GM19351 (cell line): ENCODE measurements around the gene ESRRG.

Experiments
- ATAC-seq: cut with Tn5 transposase; IDR thresholded peaks from one replicate; pipeline ENCODE4 v1.9.1; 2021; ENCODE audit warnings: mild to moderate bottlenecking, moderate library complexity; ENCODE audit not compliant: unreplicated experiment

The ESRRG gene

DNA sequence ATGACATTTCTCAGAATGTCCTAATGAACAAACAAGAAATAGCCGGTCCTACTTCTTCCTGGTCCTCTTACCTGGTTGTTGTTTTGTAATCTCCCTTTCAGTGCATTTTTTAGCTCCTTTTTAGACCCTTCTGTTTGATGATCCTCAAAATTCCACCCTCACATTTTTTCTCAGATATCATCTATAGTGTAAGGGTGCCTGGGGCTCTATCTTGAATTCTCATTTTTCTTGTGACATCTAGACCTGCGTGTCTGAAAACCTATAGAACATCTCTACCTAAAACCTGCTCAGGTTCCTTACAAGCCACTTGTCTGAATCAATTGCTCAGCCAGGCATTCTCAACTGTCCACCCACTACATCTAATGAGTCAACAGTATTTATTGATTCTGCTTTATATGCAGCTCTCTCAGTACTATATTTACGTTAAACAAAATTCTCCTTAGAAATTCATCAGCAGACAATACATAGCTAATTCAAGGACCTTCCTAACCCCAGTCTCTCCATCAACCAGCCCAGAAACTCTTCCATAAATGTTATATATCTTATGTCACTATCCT is 263.5 kb downstream of the ESRRG start:
- ATAC-seq: no peak

GRCh38 chr1:216458812-216459211 is 264.4 kb downstream of the ESRRG start:
- no peak for ATAC-seq

GRCh38 chr1:216457356-216457755 is 265.9 kb downstream of the ESRRG start:
- ATAC-seq: no peak

DNA sequence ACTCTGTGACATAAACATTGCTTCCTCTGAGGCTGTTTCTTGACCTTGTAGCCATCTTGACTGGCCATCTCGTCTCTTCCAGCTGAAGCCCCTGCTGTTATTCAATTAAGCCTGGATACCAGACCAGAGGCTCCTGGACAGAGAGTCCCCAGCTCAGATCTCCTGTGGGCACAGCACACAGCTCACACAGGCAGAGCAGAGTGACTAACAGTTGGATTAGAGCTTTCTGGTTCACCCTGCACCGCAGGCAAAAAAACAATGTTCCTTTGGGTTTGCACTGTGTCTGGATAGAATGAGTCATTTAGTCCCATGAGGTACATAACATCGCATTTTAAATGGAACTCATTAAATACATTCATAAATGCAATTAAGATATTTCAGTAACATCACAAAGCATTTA is 266.5 kb downstream of the ESRRG start:
- no peak for ATAC-seq

DNA sequence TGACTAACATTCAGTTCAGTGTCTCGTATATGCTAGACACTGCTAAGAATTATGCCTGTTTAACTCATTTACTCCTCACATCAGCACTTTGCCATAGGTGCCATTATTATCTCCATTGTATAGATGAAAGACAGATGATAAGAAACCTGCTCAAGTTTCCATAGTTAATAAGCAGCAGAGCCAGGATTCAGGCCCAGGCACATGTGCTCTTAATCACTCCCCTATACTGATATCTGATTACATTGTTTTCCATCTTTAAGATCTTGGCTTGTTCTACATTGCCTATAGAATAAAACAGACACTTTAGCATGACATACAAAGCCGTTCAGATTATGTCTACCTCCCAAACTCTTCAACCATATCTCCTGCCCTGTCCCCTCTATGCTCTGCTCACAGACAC is 269.5 kb downstream of the ESRRG start:
- ATAC-seq: no peak
